Spleen (tissue), 11 donors: ENCODE measurements around the gene HMCN2. TPM values are rescaled to one million over a fixed set of nuclear protein-coding genes. Genes with fewer than 3 reads are reported as not detected.

Experiments used
- DNase-seq: peaks from one replicate; pipeline ENCODE4 v3.0.0-alpha.2; 2020
- H3K27ac ChIP-seq, 8 donors: fragments of 200-600 bp; sonication (generic) in 7 of 8; 1 replicate in 4 of 8; 2 replicates in 4 of 8; pipeline versions ENCODE4 v1.5.0 to v1.8.0; 2016 to 2021; ENCODE audit warnings: inconsistent platforms in 4 of 8, mild to moderate bottlenecking in 4 of 8, moderate library complexity in 1 of 8
- H3K27me3 ChIP-seq, 7 donors: fragments of 200-600 bp; sonication (generic) in 6 of 7; replicated peaks in 1 of 7; 1 replicate in 4 of 7; 2 replicates in 3 of 7; pipeline versions ENCODE4 v1.5.0 to v1.8.0; 2016 to 2021; ENCODE audit warnings: inconsistent platforms in 3 of 7, mild to moderate bottlenecking in 1 of 7
- H3K36me3 ChIP-seq, 6 donors: fragments of 200-600 bp; sonication (generic) in 5 of 6; 1 replicate in 4 of 6; 2 replicates in 2 of 6; pipeline versions ENCODE4 v1.5.0 to v1.8.0; 2016 to 2021; ENCODE audit warnings: inconsistent platforms in 2 of 6
- H3K4me1 ChIP-seq, 6 donors: fragments of 200-600 bp; sonication (generic) in 5 of 6; 1 replicate in 3 of 6; 2 replicates in 3 of 6; pipeline versions ENCODE4 v1.5.0 to v1.8.0; 2016 to 2021; ENCODE audit warnings: inconsistent platforms in 3 of 6
- H3K4me3 ChIP-seq, 8 donors: fragments of 200-600 bp; sonication (generic) in 7 of 8; 1 replicate in 4 of 8; 2 replicates in 4 of 8; pipeline versions ENCODE4 v1.5.0 to v1.8.0; 2016 to 2021; ENCODE audit warnings: inconsistent platforms in 4 of 8, mild to moderate bottlenecking in 4 of 8, moderate library complexity in 2 of 8
- H3K9me3 ChIP-seq, 8 donors: fragments of 200-600 bp; sonication (generic) in 7 of 8; 1 replicate in 4 of 8; 2 replicates in 4 of 8; pipeline versions ENCODE4 v1.5.0 to v1.8.0; 2016 to 2021; ENCODE audit warnings: inconsistent platforms in 4 of 8
- POLR2A ChIP-seq, 3 donors: fragments of 450-650 bp; IDR thresholded peaks; one replicate each; pipeline ENCODE4 v1.5.1; 2017; ENCODE audit warnings: antibody characterized with exemption in 3 of 3, mild to moderate bottlenecking in 1 of 3
- POLR2AphosphoS5 ChIP-seq, 3 donors: sonication (generic); formaldehyde crosslinking; IDR thresholded peaks; one replicate each; pipeline ENCODE4 v1.5.1; 2017; ENCODE audit warnings: antibody characterized with exemption in 3 of 3
- WGBS, 5 donors: extraction: QIAGEN DNeasy Blood & Tissue Kit in 3 of 5; methylation state at CpG; one replicate each; pipeline versions ENCODE4 v1.1.5 to v1.1.7; 2013 to 2018; 5-methylcytosine and 5-hydroxymethylcytosine counted together
- intact Hi-C: fragments of 100-400 bp; cut with DNase I; formaldehyde crosslinking; loops from one replicate; pipeline ENCODE4 v1.15.0; 2023; ENCODE audit warnings: low total_unique reads
- polyA plus RNA-seq, 3 donors: library from polyadenylated mRNA; stranded (reverse); fragments of 200-250 nt; gene quantifications; one replicate each; pipeline ENCODE4 v1.2.1, GENCODE V29; 2013
- total RNA-seq, 7 donors: library from RNA; depleted of rRNA in 3 of 7; stranded (reverse); fragments of >200 nt in 3 of 7; fragmentation: NEBNext Ultra II Directional in 4 of 7; extraction: Animal tissue kit (Norgen Biotek cat#: 25700) in 4 of 7; gene quantifications; one replicate each; pipeline versions ENCODE4 v1.1.0 to v1.2.1, GENCODE V29; 2016 to 2021
- TF ChIP-seq, protein P1 (sequence below), 11 experiments: fragments of 200-600 bp in 7 of 11; fragments of 450-650 bp in 4 of 11; sonication (generic) in 4 of 11; IDR thresholded peaks in 8 of 11; conservative IDR thresholded peaks in 3 of 11; 1 replicate in 7 of 11; 2 replicates in 4 of 11; pipeline versions ENCODE4 v1.4.0 to v1.8.0; 2016 to 2021; ENCODE audit warnings: antibody characterized with exemption in 11 of 11, inconsistent platforms in 4 of 11, mild to moderate bottlenecking in 1 of 11
- donor health status: healthy with polysubstance abuse.
- donor health status: DM: no; HTN: no; CAD: no; lungs with moderate emphysema.
- donor health status: DM: no; HTN: no; CAD: no.
- donor health status: Bipolar disorder and iron deficiency.
- donor health status: healthy.
- donor health status: DM: no; HTN: no; CAD: no.
- donor health status: DM: yes; HTN: yes; CAD: no.

HMCN2 gene
- total and polyA plus RNA-seq, 10 donors: 0.09 to 1.9 (median 0.73) TPM

DNA sequence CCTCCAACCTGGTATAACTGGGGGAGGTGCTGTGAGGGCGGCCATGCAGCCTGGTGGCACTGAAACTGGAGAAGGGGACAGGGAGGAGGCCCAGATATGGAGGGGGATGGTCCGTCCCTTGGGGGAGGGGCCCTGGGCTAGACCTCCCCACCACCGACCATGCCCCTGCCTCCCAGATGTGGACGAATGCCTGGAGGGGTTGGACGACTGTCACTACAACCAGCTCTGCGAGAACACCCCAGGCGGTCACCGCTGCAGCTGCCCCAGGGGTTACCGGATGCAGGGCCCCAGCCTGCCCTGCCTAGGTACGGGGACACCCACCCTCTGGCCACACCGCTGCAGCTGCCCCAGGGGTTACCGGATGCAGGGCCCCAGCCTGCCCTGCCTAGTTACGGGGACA lies 163.8 kb downstream of the HMCN2 start:
- Histone ChIP-seq H3K4me1 (peaks cover 5 to 42% (median 16%) of the 10 kb centered on the region in 6 donors), H3K9me3 (peaks cover 0 to 18% (median 7%) of the 10 kb centered on the region in 8 donors), H3K36me3 (no peaks in the 10 kb centered on the region), H3K27me3 (peaks cover 5 to 80% (median 21%) of the 10 kb centered on the region in 7 donors), H3K4me3 (no peak overlapping the region), H3K27ac (no peak overlapping the region)
- DNase-seq: no peak
- 88 to 96% (median 88%) methylated on average over 6 to 13 of the region's 13 CpGs for WGBS, 5 donors
- TF ChIP-seq POLR2A (IDR thresholded peaks at IDR 0.05): no peak
- TF ChIP-seq, protein P1, sequence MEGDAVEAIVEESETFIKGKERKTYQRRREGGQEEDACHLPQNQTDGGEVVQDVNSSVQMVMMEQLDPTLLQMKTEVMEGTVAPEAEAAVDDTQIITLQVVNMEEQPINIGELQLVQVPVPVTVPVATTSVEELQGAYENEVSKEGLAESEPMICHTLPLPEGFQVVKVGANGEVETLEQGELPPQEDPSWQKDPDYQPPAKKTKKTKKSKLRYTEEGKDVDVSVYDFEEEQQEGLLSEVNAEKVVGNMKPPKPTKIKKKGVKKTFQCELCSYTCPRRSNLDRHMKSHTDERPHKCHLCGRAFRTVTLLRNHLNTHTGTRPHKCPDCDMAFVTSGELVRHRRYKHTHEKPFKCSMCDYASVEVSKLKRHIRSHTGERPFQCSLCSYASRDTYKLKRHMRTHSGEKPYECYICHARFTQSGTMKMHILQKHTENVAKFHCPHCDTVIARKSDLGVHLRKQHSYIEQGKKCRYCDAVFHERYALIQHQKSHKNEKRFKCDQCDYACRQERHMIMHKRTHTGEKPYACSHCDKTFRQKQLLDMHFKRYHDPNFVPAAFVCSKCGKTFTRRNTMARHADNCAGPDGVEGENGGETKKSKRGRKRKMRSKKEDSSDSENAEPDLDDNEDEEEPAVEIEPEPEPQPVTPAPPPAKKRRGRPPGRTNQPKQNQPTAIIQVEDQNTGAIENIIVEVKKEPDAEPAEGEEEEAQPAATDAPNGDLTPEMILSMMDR (IDR thresholded peaks at IDR 0.05 in 8 of 11, conservative IDR thresholded peaks at IDR 0.05 in 3 of 11): no peak
- no peak for TF ChIP-seq POLR2AphosphoS5 (IDR thresholded peaks at IDR 0.05)
- intact Hi-C loops: no loop called here

GRCh38 chr9:130429831-130430230 lies 164.3 kb downstream of the HMCN2 start:
- DNase-seq: no peak
- intact Hi-C loops: no loop called here
- Histone ChIP-seq H3K4me1 (peaks cover 5 to 42% (median 16%) of the 10 kb centered on the region in 6 donors), H3K36me3 (no peaks in the 10 kb centered on the region), H3K27ac (no peak overlapping the region), H3K9me3 (peaks cover 0 to 18% (median 7%) of the 10 kb centered on the region in 8 donors), H3K27me3 (peaks cover 5 to 84% (median 23%) of the 10 kb centered on the region in 7 donors), H3K4me3 (no peak overlapping the region)
- TF ChIP-seq POLR2A (IDR thresholded peaks at IDR 0.05): no peak
- TF ChIP-seq, protein P1 (IDR thresholded peaks at IDR 0.05 in 8 of 11, conservative IDR thresholded peaks at IDR 0.05 in 3 of 11): no peak
- TF ChIP-seq POLR2AphosphoS5 (IDR thresholded peaks at IDR 0.05): no peak
- 82 to 93% (median 90%) methylated on average over 6 of the region's 6 CpGs for WGBS, 5 donors

GRCh38 chr9:130430232-130430631 lies 164.7 kb downstream of the HMCN2 start:
- Histone ChIP-seq H3K4me1 (peaks cover 5 to 42% (median 16%) of the 10 kb centered on the region in 6 donors), H3K27me3 (peaks cover 5 to 85% (median 23%) of the 10 kb centered on the region in 7 donors), H3K4me3 (no peak overlapping the region), H3K36me3 (no peaks in the 10 kb centered on the region), H3K9me3 (peaks cover 0 to 18% (median 7%) of the 10 kb centered on the region in 8 donors), H3K27ac (no peak overlapping the region)
- no peak for DNase-seq
- intact Hi-C loops: no loop called here
- TF ChIP-seq POLR2A (IDR thresholded peaks at IDR 0.05) (no peak), POLR2AphosphoS5 (IDR thresholded peaks at IDR 0.05) (no peak)
- TF ChIP-seq, protein P1 (IDR thresholded peaks at IDR 0.05 in 8 of 11, conservative IDR thresholded peaks at IDR 0.05 in 3 of 11): no peak
- WGBS, 5 donors: 89 to 99% (median 94%) methylated on average over 2 to 18 of the region's 18 CpGs

GRCh38 chr9:130430734-130431535 lies 165.4 kb downstream of the HMCN2 start:
- DNase-seq: no peak
- H3K9me3 ChIP-seq: peaks cover 0 to 18% (median 7%) of the 10 kb centered on the region in 8 donors

More at GRCh38 chr9:130430734-130431535, 165.4 kb downstream of the HMCN2 start:
- peaks cover 5 to 86% (median 23%) of the 10 kb centered on the region in 7 donors for H3K27me3 ChIP-seq
- no peak overlapping the region for H3K4me3 ChIP-seq
- WGBS, 5 donors: 91 to 95% (median 93%) methylated on average over 9 to 22 of the region's 22 CpGs
- H3K27ac ChIP-seq: no peak overlapping the region
- intact Hi-C loops: no loop called here
- TF ChIP-seq POLR2AphosphoS5 (IDR thresholded peaks at IDR 0.05): no peak
- TF ChIP-seq, protein P1 (IDR thresholded peaks at IDR 0.05 in 8 of 11, conservative IDR thresholded peaks at IDR 0.05 in 3 of 11): no peak
- no peak for TF ChIP-seq POLR2A (IDR thresholded peaks at IDR 0.05)
- peaks cover 5 to 42% (median 16%) of the 10 kb centered on the region in 6 donors for H3K4me1 ChIP-seq
- no peaks in the 10 kb centered on the region for H3K36me3 ChIP-seq
